ENCODE data around the gene SPRR5.

DNA sequence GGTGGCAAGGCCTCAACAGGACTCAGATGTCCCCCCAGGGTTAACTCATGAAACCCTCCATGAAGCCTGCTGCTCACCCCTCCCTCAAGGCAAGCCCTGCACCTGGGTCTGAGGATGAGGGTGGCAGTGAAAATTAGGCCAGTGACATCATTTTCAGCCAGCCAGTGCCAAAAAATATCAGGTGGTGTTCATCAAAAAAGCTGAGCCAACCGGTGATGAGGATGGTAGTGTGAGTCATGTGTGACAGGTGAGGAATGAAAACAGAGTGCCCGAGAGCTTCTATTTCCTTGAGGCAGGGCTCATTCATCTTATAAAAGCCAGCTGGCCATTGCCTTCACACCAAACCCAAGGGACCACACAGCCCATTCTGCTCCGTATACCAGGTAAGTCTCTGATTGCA is 36.7 kb downstream of the SPRR5 start, which contains the start of gene SPRR1A:
- TF ChIP-seq, protein P1, sequence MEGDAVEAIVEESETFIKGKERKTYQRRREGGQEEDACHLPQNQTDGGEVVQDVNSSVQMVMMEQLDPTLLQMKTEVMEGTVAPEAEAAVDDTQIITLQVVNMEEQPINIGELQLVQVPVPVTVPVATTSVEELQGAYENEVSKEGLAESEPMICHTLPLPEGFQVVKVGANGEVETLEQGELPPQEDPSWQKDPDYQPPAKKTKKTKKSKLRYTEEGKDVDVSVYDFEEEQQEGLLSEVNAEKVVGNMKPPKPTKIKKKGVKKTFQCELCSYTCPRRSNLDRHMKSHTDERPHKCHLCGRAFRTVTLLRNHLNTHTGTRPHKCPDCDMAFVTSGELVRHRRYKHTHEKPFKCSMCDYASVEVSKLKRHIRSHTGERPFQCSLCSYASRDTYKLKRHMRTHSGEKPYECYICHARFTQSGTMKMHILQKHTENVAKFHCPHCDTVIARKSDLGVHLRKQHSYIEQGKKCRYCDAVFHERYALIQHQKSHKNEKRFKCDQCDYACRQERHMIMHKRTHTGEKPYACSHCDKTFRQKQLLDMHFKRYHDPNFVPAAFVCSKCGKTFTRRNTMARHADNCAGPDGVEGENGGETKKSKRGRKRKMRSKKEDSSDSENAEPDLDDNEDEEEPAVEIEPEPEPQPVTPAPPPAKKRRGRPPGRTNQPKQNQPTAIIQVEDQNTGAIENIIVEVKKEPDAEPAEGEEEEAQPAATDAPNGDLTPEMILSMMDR (IDR thresholded peaks at IDR 0.05), result no peak
- TF ChIP-seq POLR2A (IDR thresholded peaks at IDR 0.05), result no peak
